Hepatocyte (in vitro differentiated cells): ENCODE results near the gene SHROOM2. TPM values are rescaled to one million over a fixed set of nuclear protein-coding genes. Genes with fewer than 3 reads are reported as not detected.

Source experiments
- DNase-seq: peaks from one replicate; pipeline ENCODE4 v3.0.0-alpha.2; 2016; ENCODE audit warnings: low spot score
- H2AFZ ChIP-seq: fragments of 200-600 bp; sonication (generic); 2 replicates; pipeline ENCODE4 v1.6.0; 2016; ENCODE audit warnings: antibody characterized with exemption, mild to moderate bottlenecking
- H3K27ac ChIP-seq: fragments of 200-600 bp; sonication (generic); 2 replicates; pipeline ENCODE4 v1.5.1; 2016; ENCODE audit warnings: mild to moderate bottlenecking
- H3K27me3 ChIP-seq: fragments of 200-600 bp; sonication (generic); 2 replicates; pipeline ENCODE4 v1.6.1; 2016
- H3K36me3 ChIP-seq: fragments of 200-600 bp; sonication (generic); replicated peaks from 2 replicates; pipeline ENCODE4 v1.5.1; 2016; ENCODE audit warnings: low read depth; ENCODE audit not compliant: insufficient read depth
- H3K4me1 ChIP-seq: fragments of 200-600 bp; sonication (generic); 2 replicates; pipeline ENCODE4 v1.5.1; 2016; ENCODE audit warnings: mild to moderate bottlenecking, moderate library complexity; ENCODE audit not compliant: insufficient read depth
- H3K4me2 ChIP-seq: fragments of 200-600 bp; sonication (generic); 2 replicates; pipeline ENCODE4 v1.6.0; 2016
- H3K4me3 ChIP-seq: fragments of 200-600 bp; sonication (generic); 2 replicates; pipeline ENCODE4 v1.5.1; 2016; ENCODE audit warnings: mild to moderate bottlenecking
- H3K79me2 ChIP-seq: fragments of 200-600 bp; sonication (generic); 2 replicates; pipeline ENCODE4 v1.6.0; 2017; ENCODE audit warnings: mild to moderate bottlenecking
- H3K9me2 ChIP-seq: fragments of 200-600 bp; sonication (generic); replicated peaks from 2 replicates; pipeline ENCODE4 v1.6.0; 2017; ENCODE audit warnings: mild to moderate bottlenecking; ENCODE audit not compliant: insufficient read depth
- H3K9me3 ChIP-seq: fragments of 200-600 bp; sonication (generic); 2 replicates; pipeline ENCODE4 v1.5.1; 2016; ENCODE audit warnings: low read depth, mild to moderate bottlenecking
- H4K20me1 ChIP-seq: fragments of 200-600 bp; sonication (generic); 2 replicates; pipeline ENCODE4 v1.6.0; 2016; ENCODE audit warnings: mild to moderate bottlenecking; ENCODE audit not compliant: insufficient read depth, poor library complexity, severe bottlenecking
- EZH2 ChIP-seq: fragments of 200-600 bp; sonication (generic); IDR thresholded peaks from 2 replicates; pipeline ENCODE4 v1.6.1; 2016; ENCODE audit warnings: antibody characterized with exemption, mild to moderate bottlenecking, borderline replicate concordance
- EZH2phosphoT487 ChIP-seq: fragments of 200-600 bp; sonication (generic); IDR thresholded peaks from one replicate; pipeline ENCODE4 v1.6.1; 2018; ENCODE audit warnings: antibody characterized with exemption, mild to moderate bottlenecking, low read depth, moderate library complexity; ENCODE audit not compliant: unreplicated experiment, severe bottlenecking
- WGBS: methylation state at CpG from one replicate; pipeline ENCODE4 v1.1.6; 2016; ENCODE audit warnings: low lambda C conversion rate; ENCODE audit errors: missing lambda C conversion rate; 5-methylcytosine and 5-hydroxymethylcytosine counted together
- polyA plus RNA-seq: library from polyadenylated mRNA; unstranded; fragments of >200 nt; fragmentation: Nextera tagmentation; extraction: Ambion mirVana; gene quantifications from 2 replicates; pipeline ENCODE4 v1.2.1, GENCODE V29; 2016
- total RNA-seq: library from RNA; depleted of rRNA; stranded (reverse); fragments of >200 nt; gene quantifications from 2 replicates; pipeline ENCODE4 v1.2.3, GENCODE V29; 2014
- TF ChIP-seq, protein P1 (sequence below): fragments of 200-600 bp; sonication (generic); IDR thresholded peaks from 2 replicates; pipeline ENCODE4 v1.5.1; 2016; ENCODE audit warnings: antibody characterized with exemption, mild to moderate bottlenecking; ENCODE audit not compliant: poor library complexity

The SHROOM2 gene
- total and polyA plus RNA-seq, 2 experiments from 2014 or later, result 6.9 to 8.5 TPM

DNA sequence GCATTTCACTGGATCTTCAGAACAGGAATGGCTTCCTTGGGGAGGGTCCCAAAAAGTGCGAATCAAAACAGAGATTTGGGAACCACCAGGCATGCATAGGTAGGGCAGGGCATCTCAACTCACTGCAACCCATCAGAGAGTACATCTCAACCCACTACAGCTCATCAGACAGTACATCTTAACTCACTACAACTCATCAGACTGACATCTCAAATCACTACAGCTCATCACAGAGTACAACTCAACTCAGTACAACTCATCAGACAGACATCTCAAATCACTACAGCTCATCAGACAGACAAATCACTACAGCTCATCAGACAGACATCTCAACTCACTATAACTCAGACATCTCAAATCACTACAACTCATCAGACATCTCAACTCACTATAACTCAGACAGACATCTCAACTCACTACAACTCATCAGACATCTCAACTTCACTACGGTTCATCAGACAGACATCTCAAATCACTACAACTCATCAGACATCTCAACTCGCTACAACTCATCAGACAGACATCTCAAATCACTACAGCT lies 133.5 kb downstream of the SHROOM2 start:
- no peaks in the 10 kb centered on the region for H3K27me3 ChIP-seq
- no peak overlapping the region for H3K27ac ChIP-seq
- TF ChIP-seq EZH2phosphoT487, result no peak
- TF ChIP-seq, protein P1, sequence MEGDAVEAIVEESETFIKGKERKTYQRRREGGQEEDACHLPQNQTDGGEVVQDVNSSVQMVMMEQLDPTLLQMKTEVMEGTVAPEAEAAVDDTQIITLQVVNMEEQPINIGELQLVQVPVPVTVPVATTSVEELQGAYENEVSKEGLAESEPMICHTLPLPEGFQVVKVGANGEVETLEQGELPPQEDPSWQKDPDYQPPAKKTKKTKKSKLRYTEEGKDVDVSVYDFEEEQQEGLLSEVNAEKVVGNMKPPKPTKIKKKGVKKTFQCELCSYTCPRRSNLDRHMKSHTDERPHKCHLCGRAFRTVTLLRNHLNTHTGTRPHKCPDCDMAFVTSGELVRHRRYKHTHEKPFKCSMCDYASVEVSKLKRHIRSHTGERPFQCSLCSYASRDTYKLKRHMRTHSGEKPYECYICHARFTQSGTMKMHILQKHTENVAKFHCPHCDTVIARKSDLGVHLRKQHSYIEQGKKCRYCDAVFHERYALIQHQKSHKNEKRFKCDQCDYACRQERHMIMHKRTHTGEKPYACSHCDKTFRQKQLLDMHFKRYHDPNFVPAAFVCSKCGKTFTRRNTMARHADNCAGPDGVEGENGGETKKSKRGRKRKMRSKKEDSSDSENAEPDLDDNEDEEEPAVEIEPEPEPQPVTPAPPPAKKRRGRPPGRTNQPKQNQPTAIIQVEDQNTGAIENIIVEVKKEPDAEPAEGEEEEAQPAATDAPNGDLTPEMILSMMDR, result no peak
- 73% methylated on average over 3 of the region's 3 CpGs for WGBS
- no peak overlapping the region for H3K4me2 ChIP-seq
- H3K36me3 ChIP-seq, result no peaks in the 10 kb centered on the region
- H2AFZ ChIP-seq, result no peak overlapping the region
- no peaks in the 10 kb centered on the region for H4K20me1 ChIP-seq
- H3K9me3 ChIP-seq, result no peaks in the 10 kb centered on the region
- H3K9me2 ChIP-seq, result no peaks in the 10 kb centered on the region
- no peaks in the 10 kb centered on the region for H3K4me1 ChIP-seq
- DNase-seq, result no peak
- H3K79me2 ChIP-seq, result no peaks in the 10 kb centered on the region
- H3K4me3 ChIP-seq, result no peak overlapping the region

DNA sequence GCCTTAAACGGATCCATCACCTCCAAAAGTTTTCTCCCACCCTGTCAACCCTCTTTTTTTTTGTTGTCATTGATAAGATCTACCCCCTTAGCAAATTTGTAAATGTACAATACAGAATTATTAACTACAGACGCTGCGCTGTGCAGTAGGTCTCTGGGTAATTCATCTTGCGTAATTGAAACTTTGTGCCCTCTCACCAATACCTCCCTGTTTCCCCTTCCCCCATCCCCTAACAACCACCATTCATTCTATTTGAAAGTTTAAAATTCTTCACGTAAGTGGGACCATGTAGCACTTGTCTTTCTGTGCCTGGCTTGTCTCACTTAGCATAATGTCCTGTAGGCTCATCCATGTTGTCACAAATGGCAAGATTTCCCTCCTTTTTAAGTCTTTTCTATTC lies 135.2 kb downstream of the SHROOM2 start:
- no peak for DNase-seq
- no peaks in the 10 kb centered on the region for H3K27me3 ChIP-seq

DNA sequence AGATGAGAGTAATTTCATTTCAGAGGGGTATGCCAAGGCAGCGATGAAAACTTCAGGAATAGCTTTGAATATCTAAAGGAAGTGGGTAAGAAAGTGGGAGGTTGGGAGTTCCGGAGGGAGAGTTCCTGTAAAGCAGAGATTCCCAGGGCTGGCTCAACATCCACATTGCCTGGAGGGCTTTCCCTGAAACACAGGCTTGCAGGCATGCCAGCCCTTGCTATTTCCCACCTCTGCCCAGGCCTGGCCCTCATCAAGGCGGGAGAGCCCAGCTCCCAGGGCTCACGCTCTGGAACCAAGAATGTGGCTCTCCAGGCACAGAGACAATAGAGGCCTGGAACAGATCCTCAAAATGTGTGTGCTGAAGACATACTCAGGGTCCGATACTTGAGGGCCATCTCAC lies 137.1 kb downstream of the SHROOM2 start:
- no peaks in the 10 kb centered on the region for H3K27me3 ChIP-seq
- no peaks in the 10 kb centered on the region for H3K9me3 ChIP-seq
- H3K27ac ChIP-seq, result no peak overlapping the region
- no peaks in the 10 kb centered on the region for H3K9me2 ChIP-seq
- H3K4me1 ChIP-seq, result no peaks in the 10 kb centered on the region
- no peak overlapping the region for H3K4me2 ChIP-seq
- no peak for DNase-seq
- no peaks in the 10 kb centered on the region for H3K36me3 ChIP-seq
- TF ChIP-seq EZH2phosphoT487, result no peak
- TF ChIP-seq, protein P1, result no peak
- TF ChIP-seq EZH2, result no peak
- no peaks in the 10 kb centered on the region for H4K20me1 ChIP-seq
- 81% methylated on average over 5 of the region's 5 CpGs for WGBS
- H3K4me3 ChIP-seq, result no peak overlapping the region
- H2AFZ ChIP-seq, result no peak overlapping the region
- no peaks in the 10 kb centered on the region for H3K79me2 ChIP-seq

More for the DNA sequence above, 135.2 kb downstream of the SHROOM2 start:
- Histone ChIP-seq H3K4me1 (no peaks in the 10 kb centered on the region), H3K9me3 (no peaks in the 10 kb centered on the region), H3K79me2 (no peaks in the 10 kb centered on the region), H4K20me1 (no peaks in the 10 kb centered on the region), H3K4me2 (no peak overlapping the region), H2AFZ (no peak overlapping the region), H3K9me2 (no peaks in the 10 kb centered on the region), H3K4me3 (no peak overlapping the region), H3K27ac (no peak overlapping the region), H3K36me3 (no peaks in the 10 kb centered on the region)
- 81% methylated on average over 5 of the region's 5 CpGs for WGBS
- no peak for TF ChIP-seq EZH2
- TF ChIP-seq, protein P1, result no peak
- no peak for TF ChIP-seq EZH2phosphoT487

DNA sequence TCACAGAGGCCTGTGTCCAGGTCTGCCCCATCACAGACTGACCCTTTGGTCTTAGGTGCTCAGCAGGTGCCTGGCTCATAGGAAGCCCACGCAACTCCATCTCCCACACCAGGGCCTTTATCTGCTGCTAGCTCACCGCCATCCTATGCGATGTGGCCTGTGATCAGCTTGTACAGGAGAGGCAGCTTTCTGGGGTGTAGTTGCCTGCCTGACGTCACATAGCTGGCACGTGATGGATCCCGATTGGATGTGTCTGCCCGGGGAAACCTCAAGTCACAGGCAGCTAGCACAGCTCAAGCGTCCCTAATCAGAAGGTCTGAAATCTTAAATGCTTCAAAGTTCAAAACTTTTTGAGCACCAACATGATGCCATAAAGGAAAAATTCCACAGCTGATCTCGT lies 139.8 kb downstream of the SHROOM2 start:
- WGBS, result 87% methylated on average over 9 of the region's 9 CpGs
- TF ChIP-seq EZH2 (no peak), EZH2phosphoT487 (no peak)
- TF ChIP-seq, protein P1, result no peak
- Histone ChIP-seq H4K20me1 (no peaks in the 10 kb centered on the region), H3K36me3 (no peaks in the 10 kb centered on the region), H3K9me3 (no peaks in the 10 kb centered on the region), H3K79me2 (no peaks in the 10 kb centered on the region), H3K27ac (no peak overlapping the region), H3K27me3 (no peaks in the 10 kb centered on the region), H3K4me2 (no peak overlapping the region), H3K4me3 (no peak overlapping the region), H3K9me2 (no peaks in the 10 kb centered on the region), H3K4me1 (no peaks in the 10 kb centered on the region), H2AFZ (no peak overlapping the region)
- no peak for DNase-seq
